GM21360 (cell line): Measurements from ENCODE around the gene FXN.
"Not testable (repeated sequence)": the region's sequence is repeated elsewhere in the genome, so short reads cannot be mapped to it uniquely, and the experiment has no call there.

Source experiments
- ATAC-seq: cut with Tn5 transposase; IDR thresholded peaks from one replicate; pipeline ENCODE4 v1.9.1; 2021; ENCODE audit warnings: mild to moderate bottlenecking, moderate library complexity; ENCODE audit not compliant: unreplicated experiment

The FXN gene

DNA sequence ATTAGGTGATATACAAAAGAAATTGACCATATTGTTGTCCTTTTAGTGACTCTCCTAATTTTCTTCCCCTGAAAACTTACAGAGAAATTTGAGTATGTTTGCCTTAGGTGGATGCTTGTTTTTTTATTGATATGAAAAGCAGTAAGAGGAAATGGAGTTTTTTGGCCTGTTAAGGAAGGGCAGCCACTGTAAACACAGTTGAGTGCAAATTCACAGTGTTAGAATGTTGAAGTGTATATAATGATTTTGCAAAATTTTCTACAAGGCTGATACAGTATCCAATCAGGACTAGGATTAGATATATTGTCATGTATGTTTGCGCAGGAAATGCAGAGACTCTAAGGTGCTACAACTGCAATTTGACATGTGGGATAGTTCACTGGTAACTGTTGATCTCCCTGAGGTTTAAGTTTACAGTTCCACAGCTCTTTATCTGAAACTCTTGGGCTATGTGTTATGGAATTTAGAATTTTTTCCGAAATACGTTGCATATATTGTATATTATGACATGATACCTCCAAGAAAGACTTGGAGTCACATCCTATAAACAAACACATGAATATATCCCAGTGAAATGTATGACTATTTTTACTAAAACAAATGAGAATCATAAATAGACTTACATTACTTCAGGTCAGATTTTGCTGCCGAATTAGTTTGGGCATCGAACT is 62.5 kb downstream of the FXN start:
- ATAC-seq: no peak

DNA sequence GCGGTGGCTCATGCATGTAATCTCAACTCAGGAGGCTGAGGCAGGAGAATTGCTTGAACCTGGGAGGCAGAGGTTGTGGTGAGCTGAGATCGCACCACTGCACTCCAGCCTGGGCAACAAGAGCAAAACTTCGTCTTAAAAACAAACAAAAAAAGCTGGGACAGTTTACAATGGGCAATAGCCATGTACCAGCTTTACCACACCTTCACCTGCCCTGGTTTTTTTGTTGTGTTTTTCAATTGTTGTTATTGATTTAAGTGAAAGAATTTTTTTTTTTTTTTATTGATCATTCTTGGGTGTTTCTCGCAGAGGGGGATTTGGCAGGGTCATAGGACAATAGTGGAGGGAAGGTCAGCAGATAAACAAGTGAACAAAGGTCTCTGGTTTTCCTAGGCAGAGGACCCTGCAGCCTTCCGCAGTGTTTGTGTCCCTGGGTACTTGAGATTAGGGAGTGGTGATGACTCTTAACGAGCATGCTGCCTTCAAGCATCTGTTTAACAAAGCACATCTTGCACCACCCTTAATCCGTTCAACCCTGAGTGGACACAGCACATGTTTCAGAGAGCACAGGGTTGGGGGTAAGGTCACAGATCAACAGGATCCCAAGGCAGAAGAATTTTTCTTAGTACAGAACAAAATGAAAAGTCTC is 67.9 kb downstream of the FXN start:
- not testable (repeated sequence) for ATAC-seq

DNA sequence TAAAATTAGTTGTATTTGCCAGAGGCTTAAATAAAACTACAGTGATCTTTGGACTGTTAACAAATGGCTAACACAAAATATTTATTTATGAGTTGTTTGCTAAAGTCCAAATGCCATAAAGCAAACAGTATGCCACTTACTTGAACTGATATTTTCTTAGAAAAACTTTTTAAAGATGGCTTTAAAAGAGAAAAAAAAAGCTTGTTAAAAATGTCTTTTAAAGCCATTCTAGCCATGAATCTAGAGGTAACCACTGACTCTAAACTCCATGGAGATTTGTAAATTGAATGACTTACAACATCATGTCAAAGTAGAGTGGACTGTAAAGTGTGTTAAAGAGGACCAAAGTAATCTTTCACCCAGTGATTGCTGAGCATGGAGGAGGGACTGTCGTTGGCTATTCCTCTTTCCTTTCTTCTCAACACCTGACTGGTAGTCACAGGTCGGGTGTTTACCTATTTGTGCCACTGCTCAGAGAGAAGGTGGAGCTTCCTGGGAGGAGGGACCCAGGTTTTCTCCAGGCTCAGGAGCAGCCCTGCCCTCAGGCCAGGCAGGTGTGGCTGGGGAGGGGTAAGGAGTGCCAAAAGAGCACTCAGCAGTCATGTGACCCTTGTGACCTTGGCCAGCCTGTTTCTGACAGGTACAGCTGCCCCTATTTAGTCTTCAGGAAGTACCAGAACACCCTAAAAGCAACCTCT is 69.4 kb downstream of the FXN start:
- no peak for ATAC-seq

DNA sequence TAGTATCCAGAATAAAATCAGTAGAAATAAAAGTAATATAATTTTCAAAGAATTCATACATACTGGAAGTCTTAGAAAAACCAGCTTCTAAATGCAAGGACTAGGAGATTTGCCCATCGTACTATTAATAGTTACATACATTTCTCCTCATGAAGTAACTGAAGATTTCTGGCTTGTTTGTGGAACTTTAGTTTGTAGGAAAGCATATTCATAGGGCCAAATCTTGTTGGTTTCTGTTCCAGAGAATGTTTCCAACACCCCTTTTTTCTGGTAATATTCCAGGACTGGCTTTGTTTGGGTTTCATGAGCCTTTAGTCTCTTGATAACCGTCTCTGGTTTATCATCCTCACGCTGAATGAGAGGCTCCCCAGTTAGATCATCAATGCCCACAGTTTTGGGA is 72.2 kb downstream of the FXN start:
- no peak for ATAC-seq

DNA sequence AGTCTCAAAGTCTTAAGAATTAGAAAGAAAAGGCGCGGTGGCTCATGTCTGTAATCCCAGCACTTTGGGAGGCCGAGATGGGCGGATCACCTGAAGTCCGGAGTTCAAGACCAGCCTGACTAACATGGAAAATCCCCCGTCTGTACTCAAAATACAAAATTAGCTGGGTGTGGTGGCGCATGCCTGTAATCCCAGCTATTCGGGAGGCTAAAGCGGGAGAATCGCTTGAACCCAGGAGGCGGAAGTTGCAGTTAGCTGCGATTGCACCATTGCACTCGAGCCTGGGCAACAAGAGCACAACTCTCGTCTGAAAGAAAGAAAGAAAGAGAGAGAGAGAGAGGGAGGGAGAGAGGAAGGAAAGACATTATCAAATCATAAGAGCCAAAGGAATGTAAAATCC is 73.2 kb downstream of the FXN start:
- not testable (repeated sequence) for ATAC-seq

DNA sequence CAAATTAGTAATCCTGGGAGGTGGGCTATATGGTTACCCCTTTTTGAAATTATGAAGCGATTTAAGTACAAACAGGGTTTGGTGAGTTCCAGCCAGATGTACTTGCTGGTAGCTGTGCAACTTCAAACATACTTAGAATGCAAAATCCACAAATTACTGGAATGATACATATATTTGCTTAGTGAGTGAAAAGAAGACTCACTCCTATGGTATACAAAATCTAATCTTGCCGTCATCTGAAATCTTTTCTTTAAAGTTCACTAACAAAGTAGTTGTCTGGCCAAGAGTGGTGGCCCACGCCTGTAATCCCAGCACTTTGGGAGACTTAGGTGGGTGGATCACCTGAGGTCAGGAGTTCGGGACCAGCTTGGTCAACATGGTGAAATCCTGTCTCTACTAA is 73.6 kb downstream of the FXN start:
- no peak for ATAC-seq

DNA sequence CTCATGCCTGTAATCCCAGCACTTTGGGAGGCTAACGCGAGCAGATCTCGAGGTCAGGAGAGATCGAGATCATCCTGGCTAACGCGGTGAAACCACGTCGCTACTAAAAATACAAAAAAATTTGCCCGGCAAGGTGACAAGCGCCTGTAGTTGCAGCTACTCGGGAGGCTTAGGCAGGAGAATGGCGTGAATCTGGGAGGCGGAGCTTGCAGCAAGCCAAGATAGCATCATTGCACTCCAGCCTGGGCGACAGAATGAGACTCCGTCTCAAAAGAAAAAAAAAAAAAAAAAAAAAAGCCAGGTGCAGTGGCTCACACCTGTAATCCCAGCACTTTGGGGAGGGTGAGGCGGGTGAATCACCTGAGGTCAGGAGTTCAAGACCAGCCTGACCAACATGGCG is 77.1 kb downstream of the FXN start:
- not testable (repeated sequence) for ATAC-seq

DNA sequence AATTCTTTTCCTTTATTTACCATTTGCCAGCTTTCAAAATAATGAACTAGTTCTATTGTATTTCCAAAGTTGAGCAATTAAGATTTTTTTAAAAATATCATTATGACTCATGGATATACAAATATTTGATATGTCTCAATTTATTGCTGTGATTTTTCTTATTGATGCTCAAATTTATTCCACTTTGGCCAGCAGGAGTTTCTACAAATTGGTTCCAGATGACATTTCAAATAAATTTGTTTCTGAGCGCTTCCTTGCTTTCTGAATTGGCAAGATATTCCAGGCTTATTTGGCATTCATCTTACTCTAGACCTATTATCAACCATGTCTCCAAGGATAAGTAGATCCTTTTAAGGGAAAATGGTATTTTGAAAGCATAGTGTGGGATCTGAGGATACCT is 80.1 kb downstream of the FXN start:
- ATAC-seq: no peak

DNA sequence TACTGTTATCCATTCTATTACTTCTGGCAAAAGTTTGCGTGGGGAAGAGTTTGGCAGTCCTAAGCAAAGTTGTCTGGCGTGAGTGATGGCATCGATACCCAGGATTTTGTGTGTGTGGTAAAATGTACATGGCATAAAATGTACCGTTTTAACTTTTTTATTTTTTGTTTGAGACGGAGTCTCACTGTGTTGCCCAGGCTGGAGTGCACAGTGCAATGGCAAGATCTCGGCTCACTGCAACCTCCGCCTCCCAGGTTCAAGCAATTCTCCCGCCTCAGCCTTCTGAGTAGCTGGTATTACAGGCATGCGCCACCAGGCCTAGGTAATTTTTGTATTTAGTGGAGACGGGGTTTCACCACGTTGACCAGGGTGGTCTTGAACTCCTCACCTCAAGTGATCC is 83.1 kb downstream of the FXN start:
- ATAC-seq: no peak

DNA sequence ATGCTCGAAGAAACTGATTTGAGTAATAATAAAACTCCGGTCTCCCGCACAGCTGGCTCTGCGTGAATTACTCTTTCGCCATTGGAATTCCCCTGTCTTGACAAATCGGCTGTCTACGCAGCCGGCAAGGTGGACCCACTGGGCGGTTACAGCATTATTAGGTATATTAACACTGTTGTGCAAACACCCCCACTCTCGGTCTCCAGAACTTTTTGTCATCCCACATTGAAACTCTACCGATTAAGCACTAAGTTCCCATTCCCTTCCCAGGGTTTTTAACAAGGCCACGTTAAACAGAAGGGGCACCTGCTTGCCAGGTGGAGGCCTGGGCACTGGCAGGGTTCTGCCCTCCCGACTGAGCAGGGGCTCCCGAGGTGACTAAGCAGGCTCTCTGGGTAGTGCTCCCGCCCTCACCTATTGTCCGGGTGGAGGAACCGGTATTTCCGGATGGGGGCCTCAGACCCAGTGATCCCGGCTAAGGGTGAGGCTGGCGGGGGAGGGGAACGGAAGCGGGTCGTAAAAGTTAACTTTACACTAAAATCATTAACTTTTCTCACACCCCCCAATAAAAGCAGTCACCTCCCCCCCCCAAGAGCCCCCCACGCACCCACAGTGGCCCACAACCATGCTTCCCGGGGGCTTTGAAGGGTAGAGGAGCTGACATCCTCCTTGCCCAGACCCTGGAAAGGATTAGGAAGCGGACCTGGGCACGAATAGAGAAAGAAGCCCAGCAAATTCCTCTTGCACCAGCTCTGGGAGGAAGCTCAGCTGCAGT is 85.0 kb downstream of the FXN start:
- ATAC-seq: no peak

DNA sequence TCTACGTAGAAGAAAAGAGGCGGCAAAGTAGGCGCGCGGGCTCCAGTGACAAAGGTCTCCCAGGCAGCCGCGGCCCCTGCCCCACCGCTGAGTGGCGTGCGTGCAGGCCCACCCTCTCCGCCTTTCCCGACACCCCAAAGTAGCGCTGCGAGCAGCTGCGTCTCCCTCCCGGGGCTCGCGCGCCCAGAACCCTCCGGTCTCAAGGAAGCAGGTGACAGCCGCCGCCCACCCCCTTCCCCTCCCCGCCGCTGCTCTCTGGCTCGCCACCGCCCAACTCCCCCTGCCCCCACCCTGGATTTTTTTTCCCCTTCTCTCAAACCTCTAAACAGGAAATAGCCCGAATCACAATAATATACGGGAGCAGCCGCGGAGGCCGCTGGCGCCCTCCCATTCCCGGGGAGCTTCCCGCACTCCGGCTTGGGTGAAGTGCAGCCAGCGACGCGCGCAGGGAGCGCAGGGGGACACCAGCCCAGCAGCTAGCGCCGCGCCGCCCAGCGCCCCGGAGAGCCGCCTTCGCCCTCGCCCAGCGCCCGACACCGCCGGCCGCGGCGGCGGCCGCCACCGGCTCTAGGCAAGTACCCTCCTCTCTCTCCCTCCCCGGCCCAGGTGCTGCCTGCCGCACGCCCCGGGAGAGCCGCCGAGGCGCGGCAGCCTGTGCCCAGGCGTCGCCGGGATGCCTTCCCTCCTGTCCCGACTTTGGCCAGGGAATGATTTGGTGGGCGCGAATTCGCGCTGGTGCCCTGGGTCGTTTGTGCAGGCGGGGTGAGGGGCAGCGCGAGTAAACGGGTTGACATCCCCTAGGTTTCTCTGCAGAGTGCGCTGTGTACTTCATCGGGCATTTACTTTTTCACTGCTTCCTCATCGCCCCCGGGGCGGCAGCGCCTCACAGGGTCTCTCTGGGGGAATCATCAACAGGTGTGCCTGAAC is 85.9 kb downstream of the FXN start:
- peak; percentile 69 for ATAC-seq

DNA sequence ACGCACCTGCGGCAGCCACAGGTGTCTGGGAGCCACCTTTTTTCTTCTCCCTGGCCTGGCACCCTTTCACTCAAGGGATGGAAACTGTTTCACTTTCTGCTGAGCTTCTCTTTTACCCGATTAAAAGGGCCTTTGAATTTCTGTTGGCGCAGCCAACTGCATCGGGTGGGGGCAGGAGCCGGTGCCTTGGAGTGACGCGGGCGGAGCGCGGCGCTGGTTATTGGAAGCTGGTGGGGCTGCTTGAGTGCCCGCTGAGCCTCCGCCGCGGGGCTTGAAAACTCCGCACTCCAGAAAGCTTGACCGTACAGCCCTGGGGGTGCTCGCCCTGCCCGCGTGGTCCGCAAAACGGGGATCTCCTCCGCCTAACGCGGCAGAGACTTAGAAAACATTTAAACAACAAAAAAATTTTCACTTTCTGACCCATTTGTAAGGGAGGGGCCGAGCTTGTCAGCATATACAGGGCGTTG is 86.6 kb downstream of the FXN start:
- ATAC-seq: peak; percentile 50

DNA sequence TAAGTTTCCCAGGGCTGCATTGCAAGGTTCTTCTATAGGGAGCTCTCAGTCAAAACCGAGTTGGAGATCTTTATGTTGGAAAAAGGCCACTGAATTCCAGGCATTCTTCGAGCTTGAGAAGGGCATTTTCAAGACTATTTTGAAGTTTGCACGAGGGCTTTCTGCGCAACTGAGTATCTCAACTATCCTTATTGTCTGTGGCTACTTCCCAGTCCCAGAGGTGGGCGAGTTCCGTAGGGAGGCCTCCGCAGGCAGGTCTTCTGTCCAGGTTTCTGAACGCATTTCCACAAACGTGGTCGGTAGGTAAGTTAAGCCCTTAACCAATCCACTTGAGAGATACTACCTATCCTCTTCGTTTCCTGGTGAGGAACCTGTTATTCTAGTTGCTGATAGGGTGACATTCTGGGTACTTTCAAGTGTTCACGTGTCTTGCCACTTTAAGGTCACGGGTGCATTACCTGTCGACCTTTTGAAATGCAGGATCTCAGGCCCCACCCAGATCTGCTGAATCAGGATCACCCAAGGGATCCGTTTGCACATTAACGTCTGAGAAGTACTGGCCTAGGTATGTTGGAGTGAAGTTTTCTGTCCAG is 87.1 kb downstream of the FXN start:
- no peak for ATAC-seq

DNA sequence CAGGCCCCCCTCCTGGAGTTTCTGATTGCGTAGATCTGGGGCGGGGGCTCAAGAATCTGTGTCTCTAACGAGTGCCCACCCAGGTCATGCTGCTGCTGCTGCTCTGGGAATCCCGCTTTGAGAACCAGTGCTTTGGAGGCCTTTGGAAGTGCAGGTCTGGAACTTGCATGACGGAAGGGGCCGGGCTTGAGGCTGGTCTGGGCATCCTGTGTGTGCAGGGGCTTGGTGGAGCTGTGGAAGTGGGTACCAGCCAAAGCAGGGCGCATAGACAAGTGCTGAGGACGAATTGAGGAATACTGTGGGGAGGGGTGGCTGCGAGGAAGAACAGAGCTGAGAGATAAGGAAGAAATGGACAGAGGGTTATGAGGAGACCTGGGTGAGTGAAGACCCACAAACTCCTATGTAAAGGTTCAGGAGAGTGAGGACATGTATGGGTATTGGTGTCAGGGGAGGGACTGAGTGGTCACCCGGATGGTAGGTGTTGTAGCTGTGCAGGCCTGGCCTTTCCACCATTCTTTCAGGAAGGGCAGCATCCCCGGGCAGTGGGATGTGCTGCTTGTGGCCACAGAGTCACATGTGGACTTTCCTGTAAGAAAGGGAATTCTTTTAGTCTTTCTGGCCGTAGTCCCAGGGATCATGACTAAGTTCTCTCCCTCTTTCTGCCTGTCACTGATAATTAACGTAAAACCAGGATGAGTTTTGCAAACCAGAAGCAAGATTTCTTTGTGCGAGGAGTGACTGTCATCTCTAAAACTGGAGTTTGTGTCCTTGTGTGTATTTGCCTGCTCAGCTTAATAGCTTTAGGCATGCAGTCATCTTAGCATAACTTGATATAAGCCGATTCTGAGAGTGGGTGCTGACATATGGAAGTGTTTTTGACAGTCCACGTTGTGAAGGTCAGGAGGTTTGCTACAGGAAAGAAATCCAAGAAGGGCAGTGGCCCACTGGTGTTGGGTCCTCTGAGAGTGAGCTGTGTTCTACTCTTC is 95.2 kb downstream of the FXN start:
- ATAC-seq: no peak

DNA sequence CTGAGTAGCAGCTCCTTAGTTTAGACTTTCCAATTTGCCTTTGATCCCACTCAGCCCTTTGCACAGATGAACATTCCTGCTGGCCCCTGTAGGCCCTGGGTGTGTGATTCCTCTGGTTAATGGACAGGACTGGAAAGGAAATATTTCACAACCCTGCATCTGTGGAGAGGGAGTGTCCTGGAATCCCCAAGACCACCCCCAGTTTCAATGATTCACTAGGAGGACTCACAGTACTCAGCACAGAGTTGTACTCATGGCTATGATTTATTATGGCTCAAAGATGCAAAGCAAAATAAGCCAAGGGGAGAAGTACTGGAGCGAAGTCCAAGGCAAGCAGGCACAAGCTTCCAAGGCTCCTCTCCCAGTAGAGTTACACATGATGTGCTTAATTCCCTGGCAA is 96.1 kb downstream of the FXN start:
- no peak for ATAC-seq

DNA sequence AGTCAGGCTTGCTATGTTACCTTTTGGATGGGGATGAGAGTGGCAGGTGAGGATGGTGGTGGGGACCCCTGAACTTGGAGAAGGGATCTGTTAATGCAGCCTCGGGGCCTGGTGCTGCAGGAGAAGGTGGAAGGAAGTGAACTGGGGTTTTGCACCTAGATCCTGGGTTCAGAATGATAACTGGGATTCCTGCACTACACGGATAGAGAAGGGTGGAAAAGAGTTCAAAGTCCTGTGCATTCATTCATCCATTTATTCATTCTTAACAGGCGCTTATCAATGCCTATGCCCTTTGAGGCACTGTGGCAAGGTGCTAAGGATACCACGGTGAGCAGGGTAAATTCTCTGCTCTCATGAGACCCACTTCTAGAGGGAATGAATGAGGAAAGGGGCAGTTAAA is 96.8 kb downstream of the FXN start:
- ATAC-seq: no peak

DNA sequence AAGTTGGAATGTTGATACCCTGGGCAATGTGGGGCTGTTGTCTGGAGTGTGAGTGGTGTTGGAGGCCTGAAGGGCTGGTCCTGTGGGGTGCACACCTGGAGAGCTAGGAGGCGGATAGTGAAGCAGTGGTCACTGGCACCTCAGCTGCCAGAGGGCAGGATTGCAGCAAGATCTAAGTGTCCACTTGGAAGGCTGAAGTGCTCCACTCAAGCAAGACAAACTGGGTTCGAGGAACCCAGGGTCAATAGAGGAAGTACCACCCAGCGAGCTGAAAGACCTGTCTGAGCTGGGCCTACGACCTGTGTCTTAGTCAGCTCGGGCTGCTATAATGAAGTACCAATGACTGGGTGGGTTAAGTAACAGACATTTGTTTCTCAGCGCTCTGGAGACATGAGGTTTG is 98.9 kb downstream of the FXN start:
- ATAC-seq: no peak

DNA sequence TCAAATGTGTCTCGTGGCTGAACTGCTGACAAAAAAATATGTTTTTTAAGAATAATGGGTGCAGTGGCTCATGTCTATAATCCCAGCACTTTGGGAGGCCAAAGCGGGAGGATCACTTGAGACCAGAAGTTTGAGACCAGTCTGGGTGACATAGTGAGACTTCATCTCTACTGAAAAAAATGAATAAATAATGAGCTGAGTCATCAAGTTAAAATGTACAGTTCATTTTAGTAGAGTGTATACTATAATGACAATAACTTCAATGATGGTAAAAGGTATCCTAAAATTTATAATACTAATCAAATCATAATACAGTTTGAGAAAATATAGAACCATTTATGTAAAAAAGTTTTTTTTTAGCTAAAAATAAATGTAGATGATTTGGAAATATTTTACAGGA is 100.6 kb downstream of the FXN start:
- ATAC-seq: no peak

DNA sequence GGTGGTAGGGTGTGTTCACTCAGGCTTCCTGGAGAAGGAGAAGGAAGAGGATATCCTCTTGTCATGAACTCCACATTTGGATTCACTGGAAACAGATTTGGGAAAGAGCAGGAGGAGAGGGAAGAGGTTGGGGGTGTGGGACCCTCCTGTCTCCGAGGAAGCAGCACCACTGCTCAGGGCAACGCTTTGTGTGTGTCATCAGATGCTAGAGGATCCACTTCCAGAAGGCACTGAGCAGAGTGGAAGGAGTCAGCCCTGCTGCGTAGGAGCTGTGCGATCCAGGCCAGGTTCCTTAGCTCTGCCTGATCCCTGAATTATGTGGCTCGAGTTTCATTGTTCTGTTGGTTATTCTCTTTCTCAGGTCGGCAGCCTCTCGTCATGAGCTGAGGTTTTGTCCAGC is 101.2 kb downstream of the FXN start:
- ATAC-seq: no peak
